ENCODE data around the gene EMID1.
"Not testable (repeated sequence)": the region's sequence is repeated elsewhere in the genome, so short reads cannot be mapped to it uniquely, and the experiment has no call there.

Gene EMID1

GRCh38 chr22:29224121-29224858 lies 18.6 kb downstream of the EMID1 start:
- no peak for DNase-seq
- Mint-ChIP-seq H3K4me3 (no peak overlapping the region), H3K36me3 (no peaks in the 10 kb centered on the region), H3K27ac (no peak overlapping the region), H3K4me1 (no peaks in the 10 kb centered on the region), H3K9me3 (no peaks in the 10 kb centered on the region), H3K27me3 (peaks cover 39 to 81% of the 10 kb centered on the region in 2 donors)
- ATAC-seq (replicated peaks), result no peak

DNA sequence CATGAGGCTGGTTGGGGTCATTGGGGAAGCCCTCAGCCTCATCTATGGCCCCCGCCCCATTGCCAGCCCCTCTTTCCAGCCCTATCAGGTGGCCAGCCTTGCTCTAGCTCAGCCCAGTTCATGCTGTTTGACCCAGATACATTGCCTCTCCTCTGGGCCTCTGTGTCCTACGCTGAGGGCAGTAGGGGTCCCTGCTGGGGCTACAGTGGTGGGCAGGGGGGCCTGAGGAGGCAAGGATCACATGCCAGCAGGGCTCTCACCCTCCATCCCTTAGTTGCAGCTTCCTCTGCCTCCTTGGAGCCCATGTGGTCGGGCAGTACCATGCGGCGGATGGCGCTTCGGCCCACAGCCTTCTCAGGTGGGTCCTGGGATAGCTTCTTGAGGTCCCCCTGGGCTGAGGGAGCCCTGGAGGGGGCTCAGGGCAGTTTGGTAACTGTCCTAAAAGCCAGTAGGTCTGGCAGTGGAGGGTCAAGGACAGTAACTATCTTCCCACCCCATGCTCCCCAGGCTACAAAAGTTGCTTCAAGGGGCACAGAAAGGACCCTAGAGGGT lies 19.2 kb downstream of the EMID1 start:
- ATAC-seq (replicated peaks) (no peak), DNase-seq (no peak)
- Mint-ChIP-seq H3K4me3 (no peak overlapping the region), H3K36me3 (no peaks in the 10 kb centered on the region), H3K27ac (no peak overlapping the region), H3K4me1 (no peaks in the 10 kb centered on the region), H3K27me3 (peaks cover 35 to 78% of the 10 kb centered on the region in 2 donors), H3K9me3 (no peaks in the 10 kb centered on the region)

DNA sequence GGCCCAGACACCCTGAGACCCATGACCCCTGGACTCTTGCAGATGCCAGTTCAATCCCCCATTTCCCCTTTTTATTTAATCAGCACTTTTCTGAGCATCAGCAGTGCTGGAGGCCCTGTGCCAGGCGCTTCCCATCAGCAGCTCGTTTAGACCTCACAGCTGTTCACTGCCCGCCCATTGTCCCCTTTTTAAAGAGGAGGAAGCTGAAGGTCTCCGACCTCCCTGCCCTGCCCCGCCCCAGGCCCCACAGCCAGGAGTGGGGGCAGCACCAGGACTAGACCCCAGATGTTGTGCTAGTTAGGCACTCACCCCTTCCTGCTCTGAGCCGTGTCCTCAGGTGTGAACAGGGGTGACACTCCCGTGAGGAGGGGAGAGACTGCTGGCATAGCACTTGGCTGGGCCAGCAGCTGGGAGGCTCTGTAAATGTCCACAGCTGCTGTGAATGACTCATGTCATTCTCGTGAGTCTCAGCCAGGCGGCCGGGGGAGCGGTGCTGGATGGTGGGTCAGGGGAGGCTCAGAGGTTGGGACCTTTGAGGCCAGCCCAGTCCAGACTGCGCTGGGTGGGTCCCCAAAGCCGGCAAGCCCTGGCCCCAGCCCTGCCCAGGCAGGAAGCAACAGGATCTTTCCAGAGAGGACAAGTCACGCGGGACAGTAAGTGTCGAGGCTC lies 19.9 kb downstream of the EMID1 start:
- no peaks in the 10 kb centered on the region for H3K4me1 Mint-ChIP-seq
- peaks cover 30 to 77% of the 10 kb centered on the region in 2 donors for H3K27me3 Mint-ChIP-seq
- no peak overlapping the region for H3K27ac Mint-ChIP-seq
- no peaks in the 10 kb centered on the region for H3K36me3 Mint-ChIP-seq
- no peak overlapping the region for H3K4me3 Mint-ChIP-seq
- H3K9me3 Mint-ChIP-seq, result no peaks in the 10 kb centered on the region
- DNase-seq (no peak), ATAC-seq (replicated peaks) (no peak)

DNA sequence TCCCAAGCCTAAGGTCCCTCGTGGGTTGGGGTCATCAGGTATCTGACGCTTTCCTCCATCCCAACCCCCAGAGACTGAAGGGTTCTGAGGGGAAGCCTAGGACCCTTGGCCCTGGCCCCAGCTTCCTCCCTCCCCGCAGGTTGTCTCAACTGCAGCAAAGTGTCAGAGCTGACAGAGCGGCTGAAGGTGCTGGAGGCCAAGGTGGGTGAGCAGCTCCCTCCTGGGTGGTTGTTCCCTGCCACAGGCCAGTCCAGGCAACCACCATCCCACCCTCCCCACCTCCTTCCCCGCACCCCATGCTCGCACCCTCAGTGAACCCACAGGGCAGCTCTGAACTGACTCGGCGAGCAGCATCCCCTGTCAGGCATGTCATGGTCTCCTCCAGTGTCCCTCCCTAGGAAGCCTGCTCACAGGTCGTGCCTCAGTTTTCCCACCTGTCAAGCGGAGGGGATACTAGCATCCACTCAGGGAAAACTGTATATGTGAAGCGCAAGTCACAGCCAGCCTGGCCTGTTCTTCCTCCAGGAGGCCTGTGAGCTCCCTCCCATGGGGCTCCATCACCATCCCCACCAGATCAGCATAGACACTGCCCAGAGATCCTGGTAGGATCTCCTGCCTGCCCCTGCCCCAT lies 20.8 kb downstream of the EMID1 start:
- no peaks in the 10 kb centered on the region for H3K9me3 Mint-ChIP-seq

GRCh38 chr22:29230972-29231875 lies 25.5 kb downstream of the EMID1 start:
- no peak for ATAC-seq (replicated peaks)
- H3K27ac Mint-ChIP-seq, result no peak overlapping the region

More for the DNA sequence above, 20.8 kb downstream of the EMID1 start:
- H3K4me1 Mint-ChIP-seq, result no peaks in the 10 kb centered on the region
- DNase-seq, result no peak
- H3K36me3 Mint-ChIP-seq, result no peaks in the 10 kb centered on the region
- peaks cover 26 to 76% of the 10 kb centered on the region in 2 donors for H3K27me3 Mint-ChIP-seq
- ATAC-seq (replicated peaks), result no peak
- H3K4me3 Mint-ChIP-seq, result no peak overlapping the region
- H3K27ac Mint-ChIP-seq, result no peak overlapping the region

GRCh38 chr22:29231971-29232959 lies 26.6 kb downstream of the EMID1 start:
- peaks cover 0 to 4% of the 10 kb centered on the region in 2 donors for H3K36me3 Mint-ChIP-seq
- DNase-seq (no peak), ATAC-seq (replicated peaks) (no peak)
- no peak overlapping the region for H3K27ac Mint-ChIP-seq
- peaks cover 5 to 6% of the 10 kb centered on the region in 2 donors for H3K9me3 Mint-ChIP-seq
- H3K4me1 Mint-ChIP-seq, result no peaks in the 10 kb centered on the region
- no peak overlapping the region for H3K4me3 Mint-ChIP-seq
- H3K27me3 Mint-ChIP-seq, result peaks cover 19 to 52% of the 10 kb centered on the region in 2 donors

More at GRCh38 chr22:29230972-29231875, 25.5 kb downstream of the EMID1 start:
- Mint-ChIP-seq H3K9me3 (peaks cover 5 to 6% of the 10 kb centered on the region in 2 donors), H3K4me3 (no peak overlapping the region), H3K27me3 (peaks cover 26 to 61% of the 10 kb centered on the region in 2 donors), H3K36me3 (peaks cover 0 to 4% of the 10 kb centered on the region in 2 donors), H3K4me1 (no peaks in the 10 kb centered on the region)
- no peak for DNase-seq

DNA sequence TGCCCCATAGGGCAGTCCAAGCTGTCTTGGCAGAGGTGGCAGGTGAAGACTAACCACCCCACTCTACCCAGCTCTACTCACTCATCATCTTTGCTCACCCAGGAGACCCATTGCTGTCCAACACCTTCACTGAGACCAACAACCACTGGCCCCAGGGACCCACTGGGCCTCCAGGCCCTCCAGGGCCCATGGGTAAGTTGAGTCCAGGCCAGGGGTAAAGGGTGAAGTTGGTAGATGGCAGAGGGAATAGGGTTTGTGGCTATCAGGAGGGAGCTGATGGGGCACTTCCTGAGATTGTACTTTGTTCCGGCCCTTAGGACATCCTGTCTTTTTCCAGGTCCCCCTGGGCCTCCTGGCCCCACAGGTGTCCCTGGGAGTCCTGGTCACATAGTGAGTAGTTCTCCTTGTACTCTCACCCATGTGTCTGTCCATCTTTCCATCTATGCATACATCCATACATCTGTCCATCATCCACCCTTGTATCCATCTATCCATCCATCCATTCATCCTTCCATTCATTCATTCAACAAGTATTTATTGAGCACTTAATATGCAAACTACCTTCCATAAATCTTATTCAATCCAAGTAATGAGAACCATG lies 27.7 kb downstream of the EMID1 start:
- ATAC-seq (replicated peaks) (no peak), DNase-seq (no peak)
- H3K36me3 Mint-ChIP-seq, result peaks cover 0 to 4% of the 10 kb centered on the region in 2 donors
- H3K27ac Mint-ChIP-seq, result no peak overlapping the region
- peaks cover 5 to 6% of the 10 kb centered on the region in 2 donors for H3K9me3 Mint-ChIP-seq
- peaks cover 17 to 49% of the 10 kb centered on the region in 2 donors for H3K27me3 Mint-ChIP-seq
- no peak overlapping the region for H3K4me3 Mint-ChIP-seq
- H3K4me1 Mint-ChIP-seq, result no peaks in the 10 kb centered on the region

- Mint-ChIP-seq H3K9me3 (peaks cover 15 to 29% of the 10 kb centered on the region in 2 donors), H3K27me3 (peaks cover 42 to 53% of the 10 kb centered on the region in 2 donors), H3K36me3 (peaks cover 9 to 25% of the 10 kb centered on the region in 2 donors)
- not testable (repeated sequence) for DNase-seq; H3K4me3 Mint-ChIP-seq; H3K4me1 Mint-ChIP-seq; ATAC-seq (replicated peaks); H3K27ac Mint-ChIP-seq
Measured at GRCh38 chr22:29240481-29240880, 34.8 kb downstream of the EMID1 start.

- no peak for ATAC-seq (replicated peaks)
Measured at GRCh38 chr22:29243874-29244446, 38.3 kb downstream of the EMID1 start.

GRCh38 chr22:29244785-29245625 lies 39.3 kb downstream of the EMID1 start:
- H3K4me3 Mint-ChIP-seq, result no peak overlapping the region
- DNase-seq (no peak), ATAC-seq (replicated peaks) (no peak)
- H3K36me3 Mint-ChIP-seq, result peaks cover 6 to 15% of the 10 kb centered on the region in 2 donors
- H3K27me3 Mint-ChIP-seq, result peaks cover 33 to 56% of the 10 kb centered on the region in 2 donors
- peaks cover 10 to 18% of the 10 kb centered on the region in 2 donors for H3K9me3 Mint-ChIP-seq
- peaks cover 2 to 5% of the 10 kb centered on the region in 2 donors for H3K4me1 Mint-ChIP-seq
- no peak overlapping the region for H3K27ac Mint-ChIP-seq

More at GRCh38 chr22:29243874-29244446, 38.3 kb downstream of the EMID1 start:
- H3K4me1 Mint-ChIP-seq, result peaks cover 2 to 5% of the 10 kb centered on the region in 2 donors
- H3K36me3 Mint-ChIP-seq, result peaks cover 9 to 21% of the 10 kb centered on the region in 2 donors
- H3K4me3 Mint-ChIP-seq, result no peak overlapping the region
- peaks cover 15 to 25% of the 10 kb centered on the region in 2 donors for H3K9me3 Mint-ChIP-seq
- peaks cover 39 to 64% of the 10 kb centered on the region in 2 donors for H3K27me3 Mint-ChIP-seq
- no peak overlapping the region for H3K27ac Mint-ChIP-seq
- no peak for DNase-seq

GRCh38 chr22:29245626-29246385 lies 40.1 kb downstream of the EMID1 start:
- Mint-ChIP-seq H3K36me3 (peaks cover 6 to 14% of the 10 kb centered on the region in 2 donors), H3K4me3 (no peak overlapping the region), H3K27me3 (peaks cover 31 to 48% of the 10 kb centered on the region in 2 donors), H3K4me1 (peaks cover 2 to 5% of the 10 kb centered on the region in 2 donors), H3K27ac (no peak overlapping the region), H3K9me3 (peaks cover 5 to 16% of the 10 kb centered on the region in 2 donors)
- ATAC-seq (replicated peaks) (peak; percentile 93), DNase-seq (peak; percentile 58)
